B cell (primary cell): ENCODE results near the gene CUBN. TPM values are rescaled to one million over a fixed set of nuclear protein-coding genes. Genes with fewer than 3 reads are reported as not detected.

ENCODE experiments used
- ATAC-seq: fragments of 200-7000 bp; cut with Tn5 transposase; one replicate; pipeline ENCODE4 v1.10.0; 2021; ENCODE audit warnings: low read depth, mild to moderate bottlenecking, moderate number of reproducible peaks, moderate library complexity
- CTCF ChIA-PET: fragments of 350-600 bp; sonication (Branson Sonifier 250); formaldehyde crosslinking; loops from one replicate; lab custom pipeline; 2021; ENCODE audit warnings: antibody characterized with exemption, inconsistent platforms; lab: Charles Lee
- POLR2A ChIA-PET: fragments of 350-600 bp; sonication (Branson Sonifier 250); formaldehyde crosslinking; loops from one replicate; lab custom pipeline; 2021; ENCODE audit warnings: antibody characterized with exemption; lab: Charles Lee
- DNase-seq: peaks from one replicate; pipeline ENCODE4 v3.0.0; 2013
- H2AFZ ChIP-seq: 2 replicates; pipeline ENCODE4 v1.6.1; 2012; ENCODE audit warnings: mild to moderate bottlenecking, low read depth, low read length; ENCODE audit not compliant: insufficient read depth, poor library complexity, severe bottlenecking
- H3K27ac ChIP-seq, 2 donors: 1 replicate in 1 of 2; 2 replicates in 1 of 2; pipeline ENCODE4 v1.5.1; 2012 to 2013; ENCODE audit warnings: low read length in 2 of 2, mild to moderate bottlenecking in 2 of 2, moderate library complexity in 1 of 2
- H3K27me3 ChIP-seq, 4 experiments: fragments of 200-600 bp in 1 of 4; sonication (generic) in 1 of 4; replicated peaks in 1 of 4; 1 replicate in 2 of 4; 2 replicates in 2 of 4; pipeline versions ENCODE4 v1.6.1 to v1.7.0; 2013 to 2016; ENCODE audit warnings: low read length in 3 of 4, mild to moderate bottlenecking in 2 of 4, mixed read lengths in 1 of 4, moderate library complexity in 1 of 4; ENCODE audit not compliant: insufficient read depth in 4 of 4, control insufficient read depth in 3 of 4; ENCODE audit errors: control extremely low read depth in 1 of 4
- H3K36me3 ChIP-seq, 2 experiments: replicated peaks in 1 of 2; 1 replicate in 1 of 2; 2 replicates in 1 of 2; pipeline versions ENCODE4 v1.6.1 to v1.7.1; 2013; ENCODE audit warnings: low read length in 1 of 2; ENCODE audit not compliant: insufficient read depth in 2 of 2, control insufficient read depth in 1 of 2; ENCODE audit errors: control extremely low read depth in 1 of 2, extremely low read depth in 1 of 2
- H3K4me1 ChIP-seq, 2 donors: fragments of 200-600 bp in 1 of 2; sonication (generic) in 1 of 2; 1 replicate in 1 of 2; 2 replicates in 1 of 2; pipeline versions ENCODE4 v1.5.1 to v1.6.1; 2013 to 2017; ENCODE audit warnings: low read length in 2 of 2; ENCODE audit not compliant: control insufficient read depth in 2 of 2, insufficient read depth in 2 of 2
- H3K4me2 ChIP-seq: replicated peaks from 2 replicates; pipeline ENCODE3; 2012; ENCODE audit warnings: mild to moderate bottlenecking, low read depth, low read length; ENCODE audit not compliant: poor library complexity, severe bottlenecking
- H3K4me3 ChIP-seq, 5 experiments: fragments of 200-600 bp in 1 of 5; sonication (generic) in 1 of 5; 1 replicate in 3 of 5; 2 replicates in 2 of 5; pipeline versions ENCODE4 v1.5.1 to v1.7.0; 2011 to 2016; ENCODE audit warnings: low read length in 4 of 5, mild to moderate bottlenecking in 4 of 5, low read depth in 2 of 5, control low read depth in 1 of 5, moderate library complexity in 1 of 5; ENCODE audit not compliant: insufficient read depth in 1 of 5; ENCODE audit errors: control extremely low read depth in 1 of 5, extremely low read depth in 1 of 5
- H3K79me2 ChIP-seq: fragments of 200-600 bp; sonication (generic); one replicate; pipeline ENCODE4 v1.6.0; 2016; ENCODE audit warnings: low read length; ENCODE audit not compliant: control insufficient read depth, insufficient read depth
- H3K9ac ChIP-seq: fragments of 200-600 bp; sonication (generic); 2 replicates; pipeline ENCODE4 v1.6.1; 2017; ENCODE audit warnings: mild to moderate bottlenecking, low read length, moderate library complexity
- H3K9me3 ChIP-seq, 3 donors: one replicate each; pipeline versions ENCODE4 v1.6.1 to v1.7.1; 2013; ENCODE audit warnings: low read length in 2 of 3; ENCODE audit not compliant: control insufficient read depth in 2 of 3, insufficient read depth in 1 of 3; ENCODE audit errors: control extremely low read depth in 1 of 3
- H4K20me1 ChIP-seq: 2 replicates; pipeline ENCODE4 v1.6.0; 2012; ENCODE audit warnings: mild to moderate bottlenecking, low read length; ENCODE audit not compliant: insufficient read depth, control insufficient read depth, poor library complexity, severe bottlenecking
- H3K27ac Mint-ChIP-seq: one replicate; pipeline ENCODE4 v1.8.0; 2021; ENCODE audit warnings: mixed read lengths
- H3K27me3 Mint-ChIP-seq: one replicate; pipeline ENCODE4 v1.8.0; 2021; ENCODE audit warnings: mixed read lengths
- H3K4me1 Mint-ChIP-seq: one replicate; pipeline ENCODE4 v1.8.0; 2021; ENCODE audit warnings: mixed read lengths
- H3K4me3 Mint-ChIP-seq: one replicate; pipeline ENCODE4 v1.8.0; 2021; ENCODE audit warnings: mixed read lengths
- H3K9me3 Mint-ChIP-seq: one replicate; pipeline ENCODE4 v1.8.0; 2022; ENCODE audit warnings: mixed read lengths; ENCODE audit not compliant: insufficient read depth
- EZH2 ChIP-seq: IDR thresholded peaks from 2 replicates; pipeline ENCODE4 v1.6.1; 2012; ENCODE audit warnings: borderline replicate concordance, low read depth, mild to moderate bottlenecking, moderate library complexity, low read length; ENCODE audit not compliant: insufficient read depth, poor library complexity, severe bottlenecking
- WGBS: methylation state at CpG from one replicate; pipeline ENCODE4 v1.1.5; 2013; ENCODE audit warnings: missing lambda C conversion rate; ENCODE audit not compliant: insufficient coverage; 5-methylcytosine and 5-hydroxymethylcytosine counted together
- intact Hi-C: fragments of 100-400 bp; cut with micrococcal nuclease; formaldehyde crosslinking; loops from one replicate; pipeline ENCODE4 v1.10.0; 2022
- polyA plus RNA-seq: library from polyadenylated mRNA; depleted of rRNA; stranded (reverse); fragments of >200 nt; gene quantifications from 2 replicates; pipeline ENCODE4 v1.2.3, GENCODE V29; 2012
- total RNA-seq, 2 donors: library from RNA; stranded (reverse); fragments of 120-200 nt in 1 of 2; gene quantifications; 1 replicate in 1 of 2; 2 replicates in 1 of 2; pipeline versions ENCODE4 v1.2.3 to v1.2.4, GENCODE V29; 2013 to 2022
- TF ChIP-seq, protein P1 (sequence below): fragments of 200-600 bp; IDR thresholded peaks from one replicate; pipeline ENCODE4 v1.8.0; 2022; ENCODE audit warnings: antibody characterized with exemption, mild to moderate bottlenecking

The CUBN gene
- total and polyA plus RNA-seq, 2 donors (not counting 1 experiment from before 2014, with no cell fraction given), result 4.2 to 5.7 TPM

DNA sequence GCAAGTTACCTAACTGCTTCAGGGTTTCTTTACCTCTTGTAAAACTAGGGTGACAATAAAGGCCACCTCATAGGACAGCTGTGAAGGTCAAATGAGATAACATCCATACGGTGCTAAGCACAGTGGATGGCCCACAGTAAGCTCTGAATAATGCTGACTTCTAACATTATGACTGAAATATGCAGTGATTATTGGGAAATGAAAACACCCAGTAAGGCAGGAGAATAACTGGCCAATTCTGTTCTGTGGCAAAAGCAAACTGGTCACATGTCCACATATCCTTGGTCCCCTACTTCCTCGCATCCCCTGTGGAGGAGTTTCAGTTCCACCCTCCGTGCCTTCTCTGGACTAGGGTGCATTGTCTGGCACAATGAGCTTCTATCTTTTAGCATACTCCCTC lies 1.4 kb downstream of the CUBN start:
- Mint-ChIP-seq H3K27me3 (peaks cover 7% of the 10 kb centered on the region), H3K4me3 (no peak overlapping the region), H3K27ac (no peak overlapping the region), H3K4me1 (no peaks in the 10 kb centered on the region), H3K9me3 (no peaks in the 10 kb centered on the region)
- no peak overlapping the region for H2AFZ ChIP-seq
- 80% methylated on average over 2 of the region's 3 CpGs for WGBS
- ChIA-PET CTCF (no interaction called here), POLR2A (no interaction called here)
- H4K20me1 ChIP-seq, result no peaks in the 10 kb centered on the region
- no peaks in the 10 kb centered on the region for H3K36me3 ChIP-seq
- H3K27ac ChIP-seq, result no peak overlapping the region
- TF ChIP-seq, protein P1, sequence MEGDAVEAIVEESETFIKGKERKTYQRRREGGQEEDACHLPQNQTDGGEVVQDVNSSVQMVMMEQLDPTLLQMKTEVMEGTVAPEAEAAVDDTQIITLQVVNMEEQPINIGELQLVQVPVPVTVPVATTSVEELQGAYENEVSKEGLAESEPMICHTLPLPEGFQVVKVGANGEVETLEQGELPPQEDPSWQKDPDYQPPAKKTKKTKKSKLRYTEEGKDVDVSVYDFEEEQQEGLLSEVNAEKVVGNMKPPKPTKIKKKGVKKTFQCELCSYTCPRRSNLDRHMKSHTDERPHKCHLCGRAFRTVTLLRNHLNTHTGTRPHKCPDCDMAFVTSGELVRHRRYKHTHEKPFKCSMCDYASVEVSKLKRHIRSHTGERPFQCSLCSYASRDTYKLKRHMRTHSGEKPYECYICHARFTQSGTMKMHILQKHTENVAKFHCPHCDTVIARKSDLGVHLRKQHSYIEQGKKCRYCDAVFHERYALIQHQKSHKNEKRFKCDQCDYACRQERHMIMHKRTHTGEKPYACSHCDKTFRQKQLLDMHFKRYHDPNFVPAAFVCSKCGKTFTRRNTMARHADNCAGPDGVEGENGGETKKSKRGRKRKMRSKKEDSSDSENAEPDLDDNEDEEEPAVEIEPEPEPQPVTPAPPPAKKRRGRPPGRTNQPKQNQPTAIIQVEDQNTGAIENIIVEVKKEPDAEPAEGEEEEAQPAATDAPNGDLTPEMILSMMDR, result no peak
- no peak for TF ChIP-seq EZH2
- no peaks in the 10 kb centered on the region for H3K27me3 ChIP-seq
- H3K4me1 ChIP-seq, result no peaks in the 10 kb centered on the region
- ATAC-seq (no peak), DNase-seq (no peak)
- no peak overlapping the region for H3K4me3 ChIP-seq
- intact Hi-C loops, result no loop called here
- no peaks in the 10 kb centered on the region for H3K9me3 ChIP-seq
- H3K9ac ChIP-seq, result no peak overlapping the region
- no peak overlapping the region for H3K4me2 ChIP-seq
- no peaks in the 10 kb centered on the region for H3K79me2 ChIP-seq

DNA sequence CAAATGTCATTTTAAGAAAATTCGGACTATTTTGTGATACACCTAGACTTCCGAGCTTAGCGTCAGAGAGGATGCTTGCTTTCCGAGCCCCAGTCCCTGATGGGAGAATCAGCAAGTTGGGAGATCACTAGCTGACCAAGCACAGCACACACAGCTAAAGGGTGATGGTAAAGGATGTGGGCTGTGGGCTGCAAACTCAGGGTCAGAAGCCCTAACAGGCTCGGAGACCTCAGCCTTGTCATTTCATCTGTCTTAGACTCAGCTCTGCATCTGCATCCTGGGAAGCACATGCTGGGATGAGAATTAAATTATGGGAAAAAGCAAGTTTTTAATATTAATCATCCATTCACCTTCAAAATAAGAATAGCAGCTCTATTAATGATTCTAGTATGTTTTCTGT lies 3.3 kb downstream of the CUBN start:
- H3K4me1 Mint-ChIP-seq, result no peaks in the 10 kb centered on the region
- no peaks in the 10 kb centered on the region for H3K36me3 ChIP-seq
- no peaks in the 10 kb centered on the region for H3K79me2 ChIP-seq
- no peak overlapping the region for H3K9ac ChIP-seq
- CTCF ChIA-PET, result no interaction called here
- H3K27ac ChIP-seq, result no peak overlapping the region
- ATAC-seq, result no peak
- no peak overlapping the region for H3K27ac Mint-ChIP-seq
- POLR2A ChIA-PET, result no interaction called here
- no peaks in the 10 kb centered on the region for H3K9me3 Mint-ChIP-seq
- intact Hi-C loops, result no loop called here
- no peak for DNase-seq
- no peaks in the 10 kb centered on the region for H3K4me1 ChIP-seq
- no peaks in the 10 kb centered on the region for H3K27me3 ChIP-seq
- H3K4me3 ChIP-seq, result no peak overlapping the region
- H3K27me3 Mint-ChIP-seq, result peaks cover 6% of the 10 kb centered on the region
- no peak overlapping the region for H3K4me3 Mint-ChIP-seq
- no peak overlapping the region for H2AFZ ChIP-seq
- no peak overlapping the region for H3K4me2 ChIP-seq
- 100% methylated on average over 2 of the region's 5 CpGs for WGBS
- TF ChIP-seq, protein P1, result no peak
- no peak for TF ChIP-seq EZH2
- H3K9me3 ChIP-seq, result no peaks in the 10 kb centered on the region
- H4K20me1 ChIP-seq, result no peaks in the 10 kb centered on the region
